ENCODE measurements around the gene DCUN1D2.
A peak's percentile ranks its signal among the peaks of the same experiment; 100 is the strongest.

Gene DCUN1D2

DNA sequence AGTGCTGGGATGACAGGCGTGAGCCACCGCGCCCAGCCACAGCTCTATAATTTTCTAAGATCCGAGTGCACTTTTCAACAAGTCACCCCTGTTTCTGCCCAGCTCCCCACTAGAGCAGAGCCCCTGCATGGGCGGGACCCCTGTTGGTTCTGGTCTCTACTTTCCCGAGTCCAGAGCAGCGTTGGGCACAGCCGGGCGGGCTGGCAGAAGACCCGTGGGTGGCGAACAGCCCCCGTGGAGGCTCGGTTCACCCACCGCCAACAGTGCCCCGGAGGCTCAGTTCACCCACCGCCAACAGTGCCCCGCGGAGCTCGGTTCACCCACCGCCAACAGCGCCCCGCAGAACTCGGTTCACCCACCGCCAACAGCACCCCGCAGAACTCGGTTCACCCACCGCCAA, 78.1 kb downstream of the DCUN1D2 start:
- no peak for TF ChIP-seq CTCF (IDR thresholded peaks at IDR 0.05; ENCODE audit: low read depth, low read length)
- DNase-seq (ENCODE audit: low read depth, low spot score), result no peak
- in situ Hi-C loops (cut with HindIII; ENCODE audit: low sequenced_read_pairs), result no loop called here
- H3K4me3 ChIP-seq (ENCODE audit: low read depth, low read length), result no peak overlapping the region

- TF ChIP-seq CTCF (IDR thresholded peaks at IDR 0.05; ENCODE audit: low read depth, low read length), result no peak
- in situ Hi-C loops (cut with HindIII; ENCODE audit: low sequenced_read_pairs), result no loop called here
- no peak overlapping the region for H3K4me3 ChIP-seq (ENCODE audit: low read depth, low read length)
- peak; percentile 96 for DNase-seq (ENCODE audit: low read depth, low spot score)
Observed at GRCh38 chr13:113411216-113412023, 79.1 kb downstream of the DCUN1D2 start.

DNA sequence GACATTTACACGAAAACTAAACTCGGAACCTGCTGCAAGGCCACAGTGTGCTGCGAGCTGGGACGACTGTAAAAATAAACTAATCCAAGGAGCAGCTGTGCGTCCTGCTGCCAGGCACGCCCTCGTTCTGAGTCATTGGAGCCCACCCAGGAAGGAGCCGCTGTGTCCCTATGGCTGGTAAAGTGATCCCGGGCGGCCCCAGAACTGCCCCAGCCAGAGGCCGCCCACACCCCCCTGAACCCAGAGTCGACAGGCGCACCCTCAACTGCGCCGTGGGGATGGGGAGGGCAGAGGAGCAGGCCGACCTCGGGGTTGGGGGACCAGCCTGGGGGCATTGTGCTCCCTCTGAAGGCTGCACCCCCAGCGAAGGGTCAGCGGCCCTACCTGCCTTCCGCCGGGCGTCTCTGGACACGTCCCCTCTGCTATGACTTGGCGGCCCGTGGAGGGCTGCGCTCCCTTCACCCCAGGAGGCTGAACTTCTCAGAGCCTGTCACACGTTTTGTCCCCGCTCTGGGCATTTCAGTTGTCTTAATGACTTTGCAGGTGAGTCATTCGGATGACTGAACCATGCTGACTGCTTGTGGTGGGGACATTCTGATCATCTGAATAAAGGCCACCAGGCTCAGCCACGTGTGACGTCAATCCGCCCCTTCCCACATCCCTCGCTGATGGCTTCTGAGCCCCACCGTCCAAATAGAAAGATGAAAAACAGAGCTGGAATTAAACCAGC, 79.9 kb downstream of the DCUN1D2 start:
- TF ChIP-seq CTCF (IDR thresholded peaks at IDR 0.05; ENCODE audit: low read depth, low read length), result no peak
- H3K4me3 ChIP-seq (ENCODE audit: low read depth, low read length), result peak overlapping the region; percentile 4
- peak; percentile 88 for DNase-seq (ENCODE audit: low read depth, low spot score)
- in situ Hi-C loops (cut with HindIII; ENCODE audit: low sequenced_read_pairs), result no loop called here

GRCh38 chr13:113408562-113408961, 81.9 kb downstream of the DCUN1D2 start:
- TF ChIP-seq CTCF (IDR thresholded peaks at IDR 0.05; ENCODE audit: low read depth, low read length), result no peak

GRCh38 chr13:113407531-113408393, 82.7 kb downstream of the DCUN1D2 start:
- in situ Hi-C loops (cut with HindIII; ENCODE audit: low sequenced_read_pairs), result no loop called here
- H3K4me3 ChIP-seq (ENCODE audit: low read depth, low read length), result no peak overlapping the region
- no peak for DNase-seq (ENCODE audit: low read depth, low spot score)
- TF ChIP-seq CTCF (IDR thresholded peaks at IDR 0.05; ENCODE audit: low read depth, low read length), result no peak

More at GRCh38 chr13:113408562-113408961, 81.9 kb downstream of the DCUN1D2 start:
- no peak overlapping the region for H3K4me3 ChIP-seq (ENCODE audit: low read depth, low read length)
- in situ Hi-C loops (cut with HindIII; ENCODE audit: low sequenced_read_pairs), result no loop called here
- no peak for DNase-seq (ENCODE audit: low read depth, low spot score)

DNA sequence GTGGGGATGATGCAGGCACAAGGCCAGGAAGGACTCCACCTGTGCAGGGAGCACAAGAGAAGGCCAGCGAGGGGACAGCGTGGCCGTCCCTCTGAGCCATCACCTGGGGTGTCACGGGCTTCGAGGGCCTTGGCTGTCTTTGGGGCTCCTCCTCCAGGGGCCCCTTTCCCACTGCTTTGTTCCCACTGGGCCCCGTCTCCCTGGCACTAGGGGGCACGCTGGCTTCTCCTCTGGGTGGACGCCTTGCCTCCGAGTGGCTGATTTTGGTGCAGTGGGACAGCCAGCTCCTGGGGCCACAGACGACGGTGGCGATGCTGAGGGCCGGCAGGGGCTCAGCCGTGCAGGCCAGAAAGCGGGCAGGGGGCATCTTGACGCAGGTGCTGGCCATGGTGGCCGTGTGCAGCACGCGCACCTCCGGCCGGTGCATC, 83.4 kb downstream of the DCUN1D2 start:
- DNase-seq (ENCODE audit: low read depth, low spot score), result no peak
- H3K4me3 ChIP-seq (ENCODE audit: low read depth, low read length), result no peak overlapping the region
- in situ Hi-C loops (cut with HindIII; ENCODE audit: low sequenced_read_pairs), result no loop called here
- no peak for TF ChIP-seq CTCF (IDR thresholded peaks at IDR 0.05; ENCODE audit: low read depth, low read length)

Measured in astrocyte of the spinal cord (primary cell).